ENCODE data around the gene ERICH4.

GRCh38 chr19:41457241-41457640, 14.3 kb downstream of the ERICH4 start:
- TF ChIP-seq, protein P1, sequence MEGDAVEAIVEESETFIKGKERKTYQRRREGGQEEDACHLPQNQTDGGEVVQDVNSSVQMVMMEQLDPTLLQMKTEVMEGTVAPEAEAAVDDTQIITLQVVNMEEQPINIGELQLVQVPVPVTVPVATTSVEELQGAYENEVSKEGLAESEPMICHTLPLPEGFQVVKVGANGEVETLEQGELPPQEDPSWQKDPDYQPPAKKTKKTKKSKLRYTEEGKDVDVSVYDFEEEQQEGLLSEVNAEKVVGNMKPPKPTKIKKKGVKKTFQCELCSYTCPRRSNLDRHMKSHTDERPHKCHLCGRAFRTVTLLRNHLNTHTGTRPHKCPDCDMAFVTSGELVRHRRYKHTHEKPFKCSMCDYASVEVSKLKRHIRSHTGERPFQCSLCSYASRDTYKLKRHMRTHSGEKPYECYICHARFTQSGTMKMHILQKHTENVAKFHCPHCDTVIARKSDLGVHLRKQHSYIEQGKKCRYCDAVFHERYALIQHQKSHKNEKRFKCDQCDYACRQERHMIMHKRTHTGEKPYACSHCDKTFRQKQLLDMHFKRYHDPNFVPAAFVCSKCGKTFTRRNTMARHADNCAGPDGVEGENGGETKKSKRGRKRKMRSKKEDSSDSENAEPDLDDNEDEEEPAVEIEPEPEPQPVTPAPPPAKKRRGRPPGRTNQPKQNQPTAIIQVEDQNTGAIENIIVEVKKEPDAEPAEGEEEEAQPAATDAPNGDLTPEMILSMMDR (IDR thresholded peaks at IDR 0.05 in 2 of 3, conservative IDR thresholded peaks at IDR 0.05 in 1 of 3; ENCODE audit: borderline replicate concordance in 1 of 3, insufficient read depth in 1 of 3, low read depth in 2 of 3, low read length in 2 of 3) = no peak
- no peak for TF ChIP-seq EZH2 (IDR thresholded peaks at IDR 0.05)

Data from HCT116 (cell line).